ENCODE data around the gene DNAJA1.
A peak's percentile ranks its signal among the peaks of the same experiment; 100 is the strongest.

Gene DNAJA1

GRCh38 chr9:33080534-33080933, 55.5 kb downstream of the DNAJA1 start:
- TF ChIP-seq, protein P1, sequence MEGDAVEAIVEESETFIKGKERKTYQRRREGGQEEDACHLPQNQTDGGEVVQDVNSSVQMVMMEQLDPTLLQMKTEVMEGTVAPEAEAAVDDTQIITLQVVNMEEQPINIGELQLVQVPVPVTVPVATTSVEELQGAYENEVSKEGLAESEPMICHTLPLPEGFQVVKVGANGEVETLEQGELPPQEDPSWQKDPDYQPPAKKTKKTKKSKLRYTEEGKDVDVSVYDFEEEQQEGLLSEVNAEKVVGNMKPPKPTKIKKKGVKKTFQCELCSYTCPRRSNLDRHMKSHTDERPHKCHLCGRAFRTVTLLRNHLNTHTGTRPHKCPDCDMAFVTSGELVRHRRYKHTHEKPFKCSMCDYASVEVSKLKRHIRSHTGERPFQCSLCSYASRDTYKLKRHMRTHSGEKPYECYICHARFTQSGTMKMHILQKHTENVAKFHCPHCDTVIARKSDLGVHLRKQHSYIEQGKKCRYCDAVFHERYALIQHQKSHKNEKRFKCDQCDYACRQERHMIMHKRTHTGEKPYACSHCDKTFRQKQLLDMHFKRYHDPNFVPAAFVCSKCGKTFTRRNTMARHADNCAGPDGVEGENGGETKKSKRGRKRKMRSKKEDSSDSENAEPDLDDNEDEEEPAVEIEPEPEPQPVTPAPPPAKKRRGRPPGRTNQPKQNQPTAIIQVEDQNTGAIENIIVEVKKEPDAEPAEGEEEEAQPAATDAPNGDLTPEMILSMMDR (IDR thresholded peaks at IDR 0.05), result no peak

- TF ChIP-seq, protein P1 (IDR thresholded peaks at IDR 0.05), result peak; percentile 76
Observed at GRCh38 chr9:33081128-33081851, 56.2 kb downstream of the DNAJA1 start.

- TF ChIP-seq, protein P1 (IDR thresholded peaks at IDR 0.05), result no peak
Observed at GRCh38 chr9:33082128-33082527, 57.1 kb downstream of the DNAJA1 start.

- TF ChIP-seq, protein P1 (IDR thresholded peaks at IDR 0.05), result no peak
Observed at GRCh38 chr9:33082538-33083326, 57.7 kb downstream of the DNAJA1 start.
